ENCODE measurements around the gene XPNPEP3.
A peak's percentile ranks its signal among the peaks of the same experiment; 100 is the strongest.
"Not testable (repeated sequence)": the region's sequence is repeated elsewhere in the genome, so short reads cannot be mapped to it uniquely, and the experiment has no call there.

XPNPEP3 gene

DNA sequence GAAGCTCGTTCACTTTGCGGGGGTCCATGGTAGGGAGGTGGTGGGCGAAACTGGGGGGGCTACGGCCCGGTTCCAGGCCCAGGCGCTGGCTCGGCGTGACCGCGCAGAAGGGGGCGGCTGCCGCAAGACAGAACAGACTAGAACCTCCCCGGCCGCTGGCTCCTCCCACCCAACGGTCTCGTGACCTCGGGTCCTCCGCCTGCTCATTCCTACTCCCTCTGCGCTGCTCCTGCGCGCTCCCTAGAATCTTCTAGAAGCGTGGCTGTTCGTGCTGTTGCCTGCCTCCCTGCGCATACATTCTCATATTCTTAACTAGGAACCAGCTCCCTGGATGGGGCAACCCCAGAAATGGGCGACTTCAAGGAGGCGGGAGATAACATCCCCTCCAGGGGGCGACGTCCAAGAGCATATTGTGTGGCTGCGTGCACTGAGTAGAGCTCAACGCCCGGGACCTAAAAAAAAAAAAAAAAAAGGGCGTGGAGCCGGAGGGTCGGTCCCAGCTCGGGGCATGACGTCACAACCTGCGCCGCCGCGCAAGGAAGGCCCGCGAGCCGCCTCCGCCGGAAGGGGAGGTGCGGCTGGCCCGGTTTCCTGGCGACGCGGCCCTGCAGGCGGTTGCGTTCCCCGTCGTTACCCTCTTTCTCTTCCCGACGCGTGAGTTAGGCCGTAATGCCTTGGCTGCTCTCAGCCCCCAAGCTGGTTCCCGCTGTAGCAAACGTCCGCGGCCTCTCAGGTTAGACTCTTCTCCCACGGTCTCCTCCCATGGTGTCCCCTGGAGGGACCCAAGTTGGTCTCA, at the start of gene XPNPEP3, which contains the start of gene ST13:
TSS of gene XPNPEP3 (plus strand) at position 636 of the 796 bp plus-strand sequence. CDS start at position 670, 34 bp downstream.
TSS of gene ST13 (minus strand) at position 127 of the 796 bp plus-strand sequence. CDS start at position 28, 99 bp downstream.
- DNase-seq: peak; percentile 77

- DNase-seq: no peak
Observed at GRCh38 chr22:40808018-40808841, 48.7 kb upstream of the XPNPEP3 start.

- DNase-seq: no peak
Observed at GRCh38 chr22:40813912-40814315, 43.0 kb upstream of the XPNPEP3 start.

GRCh38 chr22:40817737-40818136, 39.2 kb upstream of the XPNPEP3 start:
- no peak for DNase-seq

- no peak for DNase-seq
Observed at GRCh38 chr22:40818192-40818746, 38.7 kb upstream of the XPNPEP3 start.

GRCh38 chr22:40818747-40819598, 38.0 kb upstream of the XPNPEP3 start, which contains the start of gene SLC25A17:
Gene SLC25A17 (minus strand): TSS chr22:40819346. CDS start chr22:40819248, 98 bp downstream.
- peak; percentile 61 for DNase-seq

GRCh38 chr22:40819599-40820140, 37.3 kb upstream of the XPNPEP3 start:
- no peak for DNase-seq

- no peak for DNase-seq
Observed at GRCh38 chr22:40823426-40823825, 33.5 kb upstream of the XPNPEP3 start.

- not testable (repeated sequence) for DNase-seq
Observed at GRCh38 chr22:40826292-40826691, 30.7 kb upstream of the XPNPEP3 start.

- peak; percentile 22 for DNase-seq
Observed at GRCh38 chr22:40826984-40827741, 29.8 kb upstream of the XPNPEP3 start.

- no peak for DNase-seq
Observed at GRCh38 chr22:40829131-40829530, 27.8 kb upstream of the XPNPEP3 start.

- DNase-seq: no peak
Observed at GRCh38 chr22:40834619-40835018, 22.3 kb upstream of the XPNPEP3 start.

GRCh38 chr22:40838486-40838885, 18.5 kb upstream of the XPNPEP3 start:
- no peak for DNase-seq

- no peak for DNase-seq
Observed at GRCh38 chr22:40844951-40845350, 12.0 kb upstream of the XPNPEP3 start.

GRCh38 chr22:40845816-40846215, 11.1 kb upstream of the XPNPEP3 start:
- not testable (repeated sequence) for DNase-seq

DNA sequence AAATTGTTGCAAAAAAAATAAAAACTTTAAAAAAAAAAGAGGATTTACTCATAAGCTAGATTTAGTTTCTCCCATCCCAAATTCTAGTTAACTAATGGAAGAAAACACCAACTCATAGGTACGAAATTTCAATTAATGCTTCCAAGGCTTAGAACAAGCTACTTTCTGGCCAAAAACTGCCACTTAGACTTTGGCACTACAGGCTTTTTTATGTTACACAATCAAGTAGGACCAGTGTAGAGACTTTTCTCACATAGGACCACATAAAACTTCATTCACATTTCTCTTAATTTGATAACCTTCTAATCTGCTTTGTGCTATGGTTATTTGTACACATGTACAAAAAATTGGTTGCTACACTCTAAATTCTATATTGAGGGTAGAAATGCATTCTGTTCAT, 3.6 kb upstream of the XPNPEP3 start:
- no peak for DNase-seq

DNA sequence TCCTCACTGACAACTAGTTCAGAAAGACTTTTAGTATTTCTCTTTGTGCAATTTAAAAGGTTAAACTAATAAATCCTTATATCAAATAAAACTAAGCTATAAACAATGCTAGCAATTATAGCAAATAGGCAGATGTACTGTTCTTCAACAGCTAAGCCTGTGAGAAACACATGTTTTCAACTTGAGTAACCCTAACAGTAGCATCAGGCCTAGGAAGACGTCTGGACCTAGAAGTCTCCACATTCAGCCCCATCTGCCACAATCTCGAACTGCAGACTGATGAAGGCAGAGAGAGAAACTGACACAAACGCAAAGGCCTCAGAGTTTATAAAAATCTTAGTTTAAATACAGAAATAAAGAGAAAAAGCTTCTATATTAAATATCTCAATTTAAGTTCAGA, 3.0 kb upstream of the XPNPEP3 start:
- DNase-seq: no peak

GRCh38 chr22:40855071-40855978, 1.6 kb upstream of the XPNPEP3 start:
- no peak for DNase-seq

DNA sequence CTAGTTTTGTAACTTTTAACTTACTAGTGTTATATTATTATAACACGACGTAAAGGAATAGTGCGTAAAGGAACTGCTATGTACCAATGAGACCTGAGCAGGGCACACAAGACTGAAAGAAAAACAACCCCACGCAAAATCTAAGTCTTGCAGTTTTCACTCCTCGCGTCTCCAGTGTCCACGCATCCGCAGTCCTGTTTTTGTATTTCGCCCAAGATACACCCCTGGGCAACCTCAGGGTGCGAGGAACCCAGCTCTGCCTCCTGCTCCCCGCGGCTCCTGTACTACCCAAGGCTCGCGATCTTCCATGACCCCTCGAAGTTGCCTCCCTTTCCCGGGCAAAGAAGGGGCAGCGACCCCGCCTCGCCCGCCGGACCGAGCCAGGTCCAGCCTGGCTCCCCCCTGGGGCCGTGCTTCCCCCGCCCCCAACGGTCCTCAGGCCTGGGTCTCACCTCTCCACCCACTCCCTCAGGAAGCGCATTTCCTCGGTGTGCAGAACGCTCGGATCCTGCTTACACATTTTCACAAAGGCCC, 902 bp upstream of the XPNPEP3 start:
- DNase-seq: no peak

DNA sequence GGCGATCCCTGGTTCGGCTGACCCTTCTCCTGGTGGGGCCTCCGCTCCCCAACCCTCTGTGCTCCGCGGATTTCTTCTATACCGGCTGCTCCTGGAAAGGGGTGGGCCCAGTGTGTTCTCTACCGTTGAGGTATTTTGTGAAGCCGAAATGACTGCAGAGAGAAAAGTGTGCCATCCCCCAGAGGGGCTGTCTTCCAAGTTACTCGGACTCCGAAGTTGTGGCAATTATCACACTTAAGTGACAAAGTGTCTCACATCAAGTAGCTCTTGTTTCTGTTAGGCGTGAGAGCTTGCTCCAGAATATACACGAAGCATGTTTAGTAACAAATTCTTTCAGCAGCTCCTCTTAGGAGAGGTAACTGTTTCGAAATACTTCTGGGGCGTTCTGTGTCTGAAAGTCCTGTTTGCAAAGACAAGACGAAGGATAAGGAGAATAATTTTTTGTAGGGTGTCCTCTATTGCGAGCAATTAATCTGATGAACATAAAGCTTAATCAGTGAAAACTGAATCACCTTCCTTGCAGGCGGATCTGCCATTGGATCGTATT, 434 bp downstream of the XPNPEP3 start:
- DNase-seq: no peak

All from NCI-H226 (cell line).